GM18505 (cell line): ENCODE data around the gene VPS26C.
"Not testable (repeated sequence)": the region's sequence is repeated elsewhere in the genome, so short reads cannot be mapped to it uniquely, and the experiment has no call there.

ENCODE experiments used
- ATAC-seq: cut with Tn5 transposase; IDR thresholded peaks from one replicate; pipeline ENCODE4 v1.9.1; 2021; ENCODE audit not compliant: unreplicated experiment
- POLR2A ChIP-seq: IDR thresholded peaks from 4 replicates; pipeline ENCODE4 v1.6.1; 2011; ENCODE audit warnings: borderline replicate concordance; ENCODE audit not compliant: insufficient read depth, insufficient read length; ENCODE audit errors: extremely low read depth

VPS26C gene

DNA sequence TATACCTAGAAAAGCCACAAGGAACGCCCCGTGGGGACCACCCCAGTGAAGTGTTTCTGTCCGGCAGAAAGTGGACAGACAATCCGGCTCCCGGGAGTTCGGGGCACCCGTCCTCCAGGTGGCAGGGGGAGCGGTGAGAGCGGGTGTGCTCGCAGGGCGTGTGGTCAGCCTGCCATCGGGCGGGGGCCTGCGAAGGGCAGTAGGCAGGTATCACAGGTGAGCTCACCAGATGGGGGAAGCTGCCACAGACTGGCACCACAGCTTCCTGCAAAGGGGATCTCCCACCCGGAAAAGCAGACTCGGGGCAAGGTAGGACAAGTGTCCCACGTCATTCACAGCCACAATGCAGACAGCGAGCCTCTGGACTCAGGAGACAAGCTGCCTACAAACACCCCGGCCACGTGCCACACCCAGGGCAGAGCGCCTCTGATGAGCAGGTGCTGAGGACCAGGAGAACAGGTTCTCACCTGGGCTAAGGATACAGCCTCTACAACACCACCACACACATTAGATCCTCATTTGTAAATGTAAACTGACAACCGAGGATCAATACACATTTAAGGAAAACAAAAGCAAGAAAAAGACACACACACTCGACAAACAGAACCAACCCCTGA, 36.4 kb downstream of the VPS26C start:
- TF ChIP-seq POLR2A, result no peak
- ATAC-seq, result no peak

DNA sequence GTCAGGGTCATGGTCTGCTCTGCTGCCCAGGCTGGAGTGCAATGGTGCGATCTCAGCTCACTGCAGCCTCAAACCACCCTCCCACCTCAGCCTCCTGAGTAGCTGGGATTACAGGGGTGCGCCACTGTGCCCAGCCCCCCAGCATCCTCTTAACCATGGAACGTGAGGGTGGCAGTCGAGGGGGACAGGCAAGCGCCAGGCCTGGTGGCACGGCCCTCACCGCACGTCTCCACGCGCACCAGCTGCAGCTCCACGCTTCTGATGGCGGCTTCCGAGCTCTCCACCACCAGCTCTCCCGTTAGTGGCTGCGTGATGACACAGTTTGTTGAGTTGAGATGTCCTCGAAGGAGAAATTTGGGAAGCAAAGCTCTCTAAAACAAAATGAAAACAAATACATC, 39.1 kb downstream of the VPS26C start:
- no peak for ATAC-seq
- TF ChIP-seq POLR2A, result no peak

- ATAC-seq, result no peak
- no peak for TF ChIP-seq POLR2A
Measured at GRCh38 chr21:37227071-37228002, 39.8 kb downstream of the VPS26C start.

DNA sequence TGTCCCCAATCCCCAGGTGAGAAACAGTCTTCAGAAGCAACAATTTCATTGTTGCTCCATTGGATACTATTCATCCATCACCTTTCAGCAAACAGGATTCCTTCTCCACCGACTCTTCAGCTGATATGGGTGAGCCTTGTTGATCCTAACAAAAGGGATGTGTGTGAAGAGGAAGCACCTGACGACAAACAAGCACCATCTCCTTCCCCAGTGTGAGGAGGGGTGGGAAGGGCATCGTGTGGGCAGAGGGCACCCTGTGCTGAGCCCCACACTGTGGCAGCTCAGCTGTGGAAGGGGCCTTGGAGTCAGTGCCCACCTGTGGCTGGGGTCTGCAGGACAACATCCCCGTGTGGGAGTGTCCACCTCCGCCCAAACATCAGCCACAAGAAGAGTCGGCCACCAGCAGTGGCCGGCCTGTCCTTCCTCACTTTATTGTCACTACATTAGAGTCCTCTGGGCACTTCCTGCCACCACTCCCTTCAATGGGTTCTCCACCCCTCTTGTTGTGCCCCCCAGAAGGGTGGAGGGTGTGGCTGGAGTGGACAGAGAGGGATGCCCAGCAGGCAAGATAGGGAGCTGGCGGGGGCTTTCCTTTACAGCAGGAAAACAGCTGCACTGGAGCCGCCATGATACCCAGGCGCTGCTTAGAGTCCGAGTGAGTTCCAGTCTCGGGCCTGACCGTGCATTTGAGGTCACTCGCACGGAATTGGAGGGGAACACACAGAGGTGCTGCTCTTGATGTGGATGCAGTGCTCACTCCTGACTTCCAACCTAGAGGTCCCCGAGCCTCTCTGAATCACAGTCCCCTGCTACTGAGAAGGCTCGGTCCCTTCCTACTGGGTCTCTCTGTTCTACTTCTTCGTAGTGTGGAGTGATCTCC, 40.9 kb downstream of the VPS26C start:
- no peak for ATAC-seq
- no peak for TF ChIP-seq POLR2A

GRCh38 chr21:37224861-37225839, 42.0 kb downstream of the VPS26C start:
- ATAC-seq, result no peak
- TF ChIP-seq POLR2A, result no peak

DNA sequence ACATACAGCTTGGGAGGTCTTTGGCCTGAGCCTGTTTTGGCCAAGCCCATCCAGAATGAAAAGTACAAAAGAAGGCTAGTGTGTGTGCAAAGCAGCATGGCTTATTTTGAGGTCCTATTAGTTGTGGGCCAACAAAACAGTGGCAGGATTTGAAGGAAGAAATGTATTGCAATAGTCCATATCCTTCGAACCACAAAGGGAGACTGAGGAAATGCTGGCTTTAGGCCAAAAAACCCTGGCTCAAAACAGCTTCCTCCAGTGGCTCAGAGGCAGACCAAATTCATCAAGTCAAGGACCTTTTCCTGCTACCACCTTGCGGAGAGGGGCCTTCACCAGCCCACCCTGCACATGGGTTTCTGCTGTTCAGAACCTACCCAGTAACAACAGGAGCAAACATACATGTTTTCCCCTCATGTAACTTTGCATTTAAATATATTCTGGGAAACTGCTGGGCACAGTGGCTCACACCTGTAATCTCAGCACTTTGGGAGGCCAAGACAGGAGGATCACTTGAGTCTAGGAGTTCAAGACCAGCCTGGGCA, 43.3 kb downstream of the VPS26C start:
- ATAC-seq, result no peak
- no peak for TF ChIP-seq POLR2A

DNA sequence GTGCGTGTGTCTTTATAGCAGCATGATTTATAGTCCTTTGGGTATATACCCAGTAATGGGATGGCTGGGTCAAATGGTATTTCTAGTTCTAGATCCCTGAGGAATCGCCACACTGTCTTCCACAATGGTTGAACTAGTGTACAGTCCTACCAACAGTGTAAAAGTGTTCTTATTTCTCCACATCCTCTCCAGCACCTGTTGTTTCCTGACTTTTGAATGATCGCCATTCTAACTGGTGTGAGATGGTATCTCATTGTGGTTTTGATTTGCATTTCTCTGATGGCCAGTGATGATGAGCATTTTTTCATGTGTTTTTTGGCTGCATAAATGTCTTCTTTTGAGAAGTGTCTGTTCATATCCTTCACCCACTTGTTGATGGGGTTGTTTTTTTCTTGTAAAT, 44.9 kb downstream of the VPS26C start:
- ATAC-seq, result not testable (repeated sequence)

GRCh38 chr21:37220981-37221664, 46.0 kb downstream of the VPS26C start:
- ATAC-seq, result peak; percentile 85
- TF ChIP-seq POLR2A, result peak; percentile 75

DNA sequence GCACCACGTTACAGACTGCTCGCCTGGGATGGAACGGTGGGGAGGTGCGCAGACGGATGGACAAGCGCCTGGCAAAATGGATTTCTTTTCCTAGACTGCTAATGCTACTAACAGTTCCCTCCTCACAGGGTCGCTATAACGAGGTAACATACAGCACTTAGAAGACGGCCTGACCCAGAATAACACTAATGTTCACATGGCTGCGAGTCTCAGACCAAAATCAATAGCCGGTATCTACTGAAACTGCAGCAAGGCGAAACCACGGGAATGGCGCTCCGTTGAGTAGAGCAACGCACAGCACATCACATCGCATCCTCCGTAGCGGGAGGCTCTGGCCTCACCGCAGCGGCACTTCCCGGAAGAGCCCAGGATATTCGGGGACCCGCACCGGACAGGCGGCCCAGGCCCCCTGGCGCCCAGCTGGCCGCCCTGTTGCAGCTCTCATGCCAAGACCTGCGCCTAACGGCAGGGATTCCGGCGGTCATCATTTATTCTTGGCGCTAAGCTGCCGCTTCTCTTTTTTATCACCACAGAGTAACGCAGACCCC, 46.6 kb downstream of the VPS26C start:
- TF ChIP-seq POLR2A, result no peak
- ATAC-seq, result peak; percentile 35

DNA sequence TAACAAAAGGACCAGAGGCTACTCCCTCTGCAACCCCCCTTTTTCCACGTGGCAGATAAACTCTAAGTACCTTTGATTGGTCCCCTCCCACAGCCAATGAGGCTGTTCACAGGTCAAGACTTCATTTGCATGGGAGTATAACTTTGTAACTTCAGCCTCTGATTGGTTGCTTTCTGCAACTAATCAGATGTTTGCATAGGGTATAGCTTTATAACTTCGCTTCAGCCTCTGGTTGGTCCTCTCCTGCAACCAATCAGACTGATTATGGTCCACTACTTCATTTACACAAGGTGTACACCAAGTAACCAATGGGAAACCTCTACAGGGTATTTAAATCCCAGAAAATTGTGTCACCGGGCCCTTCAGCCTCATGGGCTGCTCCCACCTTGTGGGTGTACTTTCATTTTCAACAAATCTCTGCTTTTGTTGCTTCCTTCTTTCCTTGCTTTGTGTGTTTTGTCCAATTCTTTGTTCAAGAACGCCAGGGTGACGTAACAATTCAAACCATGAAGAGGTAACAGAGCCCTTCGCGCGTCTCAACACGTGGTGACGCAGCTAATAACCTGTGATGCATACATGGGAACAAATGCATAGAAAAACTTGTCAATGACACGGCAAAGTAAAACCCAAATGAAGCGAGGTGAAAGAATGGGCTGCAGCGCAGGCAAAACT, 47.2 kb downstream of the VPS26C start:
- no peak for TF ChIP-seq POLR2A
- no peak for ATAC-seq

DNA sequence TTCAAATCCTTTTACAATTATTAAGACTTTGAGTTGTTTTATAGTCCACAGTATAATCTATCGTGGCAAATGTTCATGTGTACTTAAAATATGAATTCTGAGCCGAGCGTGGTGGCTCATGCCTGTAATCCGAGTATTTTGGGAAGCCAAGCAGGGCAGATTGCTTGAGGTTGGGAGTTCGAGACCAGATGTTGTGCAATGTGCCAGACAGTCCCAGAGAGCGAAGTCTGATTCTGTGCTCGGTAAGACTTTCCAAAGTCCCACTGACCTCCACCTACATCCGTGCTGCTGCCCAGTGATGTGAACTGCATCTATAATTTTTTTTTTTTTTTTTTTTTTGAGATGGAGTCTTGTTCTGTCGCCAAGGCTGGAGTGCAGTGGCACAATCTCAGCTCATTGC, 52.2 kb downstream of the VPS26C start:
- ATAC-seq, result no peak
- TF ChIP-seq POLR2A, result no peak
